ENCODE measurements around the gene CDC42EP5.
"Not testable (repeated sequence)": the region's sequence is repeated elsewhere in the genome, so short reads cannot be mapped to it uniquely, and the experiment has no call there.

GRCh38 chr19:54498451-54498772 is 25.3 kb upstream of the CDC42EP5 start:
- not testable (repeated sequence) for TF ChIP-seq POLR2A, TAF1, POLR2AphosphoS5 (IDR thresholded peaks at IDR 0.05; ENCODE audit: low read depth, low read length)

Data from GM12891 (cell line).